ENCODE results near the gene LGALS14. TPM values are rescaled to one million over a fixed set of nuclear protein-coding genes. Genes with fewer than 3 reads are reported as not detected.

LGALS14 gene
- total and polyA plus RNA-seq, 2 of the 8 experiments (the other 6 are each of a cell fraction or from before 2014, with no cell fraction given): 0.50 to 0.77 TPM

- H4K20me1 ChIP-seq (replicated peaks in 1 of 2; ENCODE audit: control insufficient read depth in 1 of 2, insufficient read depth in 2 of 2, low read length in 2 of 2): no peaks in the 10 kb centered on the region
- no peak overlapping the region for H3K4me3 ChIP-seq (ENCODE audit: extremely low read depth in 1 of 4, insufficient read depth in 2 of 4, low read depth in 3 of 4, low read length in 4 of 4)
- no peak overlapping the region for H2BK20ac ChIP-seq (ENCODE audit: low read length)
- no peak overlapping the region for H4K8ac ChIP-seq (ENCODE audit: extremely low read depth, insufficient read depth, low read length)
- H4K91ac ChIP-seq (replicated peaks; ENCODE audit: insufficient read length, low read length): no peak overlapping the region
- DNase-seq (ENCODE audit: low read depth in 1 of 2, low spot score in 2 of 2): no peak
- H2BK12ac ChIP-seq (ENCODE audit: low read depth, low read length): peak overlapping the region; percentile 53; the same call in 1 of the 2 replicates
- no peak overlapping the region for H2BK15ac ChIP-seq (ENCODE audit: low read length)
- H2AFZ ChIP-seq (ENCODE audit: low read length): no peak overlapping the region
- H3K9ac ChIP-seq (replicated peaks in 1 of 4; ENCODE audit: extremely low read depth in 1 of 4, low read depth in 3 of 4, low read length in 3 of 4): no peak overlapping the region
- ChIA-PET CTCF (ENCODE audit: partially characterized antibody) (no interaction called here), POLR2A (ENCODE audit: partially characterized antibody) (no interaction called here)
- H3K4me1 ChIP-seq (replicated peaks in 1 of 4; ENCODE audit: control insufficient read depth in 3 of 4, insufficient read depth in 4 of 4, low read length in 3 of 4): peaks cover 0 to 4% (median 2%) of the 10 kb centered on the region in 4 experiments; a peak in 2 of 7 replicates
- H2BK5ac ChIP-seq (ENCODE audit: low read depth, low read length): no peak overlapping the region
- H3K27ac ChIP-seq (ENCODE audit: low read depth, low read length): no peak overlapping the region
- H3K79me1 ChIP-seq (ENCODE audit: low read depth, low read length): no peaks in the 10 kb centered on the region
- no peak overlapping the region for H4K5ac ChIP-seq (ENCODE audit: insufficient read length, low read depth, low read length)
- H3K23ac ChIP-seq (ENCODE audit: insufficient read length): no peak overlapping the region
- H3K18ac ChIP-seq (ENCODE audit: extremely low read depth, low read length): no peak overlapping the region
- TF ChIP-seq SIX5 (IDR thresholded peaks at IDR 0.05; ENCODE audit: low read depth, low read length) (no peak), POU5F1 (IDR thresholded peaks at IDR 0.05; ENCODE audit: low read depth, low read length) (no peak), SP2 (IDR thresholded peaks at IDR 0.05; ENCODE audit: low read length) (no peak), SP1 (IDR thresholded peaks at IDR 0.05; ENCODE audit: low read depth, low read length) (no peak), GABPA (IDR thresholded peaks at IDR 0.05; ENCODE audit: borderline replicate concordance, insufficient read depth, low read length) (no peak), SP4 (IDR thresholded peaks at IDR 0.05; ENCODE audit: low read length) (no peak), RBBP5 (IDR thresholded peaks at IDR 0.05; ENCODE audit: borderline replicate concordance, low read depth, low read length) (no peak), TEAD4 (IDR thresholded peaks at IDR 0.05; ENCODE audit: low read depth, low read length) (no peak), ATF3 (IDR thresholded peaks at IDR 0.05; ENCODE audit: insufficient read depth, low read depth, low read length) (no peak), JUN (IDR thresholded peaks at IDR 0.05; ENCODE audit: low read depth, low read length) (no peak), FOSL1 (IDR thresholded peaks at IDR 0.05; ENCODE audit: insufficient read depth, low read depth, low read length) (no peak)
- TF ChIP-seq, protein P1, sequence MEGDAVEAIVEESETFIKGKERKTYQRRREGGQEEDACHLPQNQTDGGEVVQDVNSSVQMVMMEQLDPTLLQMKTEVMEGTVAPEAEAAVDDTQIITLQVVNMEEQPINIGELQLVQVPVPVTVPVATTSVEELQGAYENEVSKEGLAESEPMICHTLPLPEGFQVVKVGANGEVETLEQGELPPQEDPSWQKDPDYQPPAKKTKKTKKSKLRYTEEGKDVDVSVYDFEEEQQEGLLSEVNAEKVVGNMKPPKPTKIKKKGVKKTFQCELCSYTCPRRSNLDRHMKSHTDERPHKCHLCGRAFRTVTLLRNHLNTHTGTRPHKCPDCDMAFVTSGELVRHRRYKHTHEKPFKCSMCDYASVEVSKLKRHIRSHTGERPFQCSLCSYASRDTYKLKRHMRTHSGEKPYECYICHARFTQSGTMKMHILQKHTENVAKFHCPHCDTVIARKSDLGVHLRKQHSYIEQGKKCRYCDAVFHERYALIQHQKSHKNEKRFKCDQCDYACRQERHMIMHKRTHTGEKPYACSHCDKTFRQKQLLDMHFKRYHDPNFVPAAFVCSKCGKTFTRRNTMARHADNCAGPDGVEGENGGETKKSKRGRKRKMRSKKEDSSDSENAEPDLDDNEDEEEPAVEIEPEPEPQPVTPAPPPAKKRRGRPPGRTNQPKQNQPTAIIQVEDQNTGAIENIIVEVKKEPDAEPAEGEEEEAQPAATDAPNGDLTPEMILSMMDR (IDR thresholded peaks at IDR 0.05; ENCODE audit: control extremely low read depth in 1 of 3, insufficient read depth in 1 of 3, low read depth in 1 of 3, low read length in 3 of 3): no peak
- no peak overlapping the region for H2AK5ac ChIP-seq (ENCODE audit: low read depth, low read length)
- H3K4me2 ChIP-seq (ENCODE audit: insufficient read depth in 1 of 2, low read depth in 2 of 2, low read length in 2 of 2): no peak overlapping the region
- WGBS, 2 experiments (ENCODE audit: extremely low coverage in 1 of 2, insufficient coverage in 1 of 2, insufficient read length in 1 of 2, insufficient replicate concordance in 2 of 2, low coverage in 1 of 2, low lambda C conversion rate in 2 of 2, missing lambda C conversion rate in 1 of 2): 89% methylated on average over 2 of the region's 2 CpGs; no CpG with 5 or more reads in 1 of the 2 experiments
- FAIRE-seq: no peak
- no peaks in the 10 kb centered on the region for H3K79me2 ChIP-seq (ENCODE audit: control insufficient read depth in 1 of 2, insufficient read depth in 2 of 2, low read length in 2 of 2)
- H3K4ac ChIP-seq (replicated peaks; ENCODE audit: insufficient read length, low read depth, low read length): no peak overlapping the region
- no peak overlapping the region for H2BK120ac ChIP-seq (replicated peaks; ENCODE audit: low read depth, low read length)
- H3K14ac ChIP-seq (ENCODE audit: insufficient read length): no peak overlapping the region
- H3K23me2 ChIP-seq (ENCODE audit: low read depth, low read length): no peaks in the 10 kb centered on the region
- no peaks in the 10 kb centered on the region for H3K27me3 ChIP-seq (replicated peaks in 1 of 4; ENCODE audit: control insufficient read depth in 3 of 4, extremely low read depth in 1 of 4, insufficient read depth in 3 of 4, low read length in 3 of 4)
- H3K56ac ChIP-seq (replicated peaks; ENCODE audit: insufficient read length, low read depth, low read length): no peak overlapping the region
- H3K9me3 ChIP-seq (ENCODE audit: insufficient read depth in 2 of 2, low read depth in 1 of 2, low read length in 1 of 2): no peaks in the 10 kb centered on the region
- no peaks in the 10 kb centered on the region for H3K36me3 ChIP-seq (ENCODE audit: control insufficient read depth in 2 of 4, insufficient read depth in 4 of 4, low read length in 3 of 4)
These were observed 7.9 kb upstream of the LGALS14 start for GRCh38 chr19:39696387-39696786.

All from H1 (cell line).